ENCODE measurements around the gene STUB1. TPM values are rescaled to one million over a fixed set of nuclear protein-coding genes. Genes with fewer than 3 reads are reported as not detected.
A peak's percentile ranks its signal among the peaks of the same experiment; 100 is the strongest.

Gene STUB1
- total and polyA plus RNA-seq, 12 donors: 121 to 339 (median 190) TPM

- Histone ChIP-seq H3K4me1 (replicated peaks in 1 of 2) (peaks cover 12 to 13% of the 10 kb centered on the region in 2 donors), H3K27ac (no peak overlapping the region), H3K4me3 (no peak overlapping the region), H3K36me3 (replicated peaks in 1 of 2) (peaks cover 0 to 4% of the 10 kb centered on the region in 2 donors), H3K27me3 (no peaks in the 10 kb centered on the region), H3K9me3 (replicated peaks in 1 of 3) (no peaks in the 10 kb centered on the region)
- TF ChIP-seq CTCF (IDR thresholded peaks at IDR 0.05) (no peak), POLR2A (IDR thresholded peaks at IDR 0.05) (no peak)
- 96 to 100% (median 96%) methylated on average over 3 to 19 of the region's 19 CpGs; no CpG with 5 or more reads in 1 of the 4 donors for WGBS, 4 donors
- DNase-seq: no peak
- intact Hi-C loops (cut with DNase I): no loop called here
These were observed 18.1 kb upstream of the STUB1 start for GRCh38 chr16:662095-662494.

DNA sequence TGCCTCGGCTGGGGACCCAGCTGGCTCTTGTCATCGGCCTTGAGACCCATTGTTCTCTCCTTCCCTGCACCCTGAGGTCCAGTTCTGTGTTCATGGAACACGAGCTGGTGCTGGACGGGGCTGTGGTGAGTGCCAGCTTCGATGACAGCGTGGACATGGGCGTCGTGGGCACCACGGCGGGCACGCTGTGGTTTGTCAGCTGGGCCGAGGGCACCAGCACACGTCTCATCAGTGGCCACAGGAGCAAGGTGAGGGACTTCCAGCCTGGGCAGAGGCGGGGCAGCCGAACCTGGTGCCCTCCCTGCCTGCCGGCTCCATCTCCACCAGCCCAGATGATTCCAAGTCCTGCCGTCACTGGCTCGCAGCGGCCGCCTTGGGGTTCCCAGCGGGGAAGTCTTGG is 17.6 kb upstream of the STUB1 start:
- intact Hi-C loops (cut with DNase I): no loop called here
- no peak for DNase-seq
- Histone ChIP-seq H3K36me3 (replicated peaks in 1 of 2) (peaks cover 0 to 4% of the 10 kb centered on the region in 2 donors), H3K27me3 (no peaks in the 10 kb centered on the region), H3K9me3 (replicated peaks in 1 of 3) (no peaks in the 10 kb centered on the region), H3K4me3 (no peak overlapping the region), H3K4me1 (replicated peaks in 1 of 2) (peaks cover 12 to 18% of the 10 kb centered on the region in 2 donors), H3K27ac (no peak overlapping the region)
- TF ChIP-seq POLR2A (IDR thresholded peaks at IDR 0.05): no peak
- 90 to 96% (median 93%) methylated on average over 9 to 21 of the region's 21 CpGs for WGBS, 4 donors

GRCh38 chr16:666572-666971 is 13.6 kb upstream of the STUB1 start:
- WGBS, 4 donors: 88 to 94% (median 90%) methylated on average over 11 to 13 of the region's 13 CpGs
- TF ChIP-seq CTCF (IDR thresholded peaks at IDR 0.05): no peak
- TF ChIP-seq POLR2A (IDR thresholded peaks at IDR 0.05): no peak
- H3K4me1 ChIP-seq (replicated peaks in 1 of 2): peaks cover 7 to 18% of the 10 kb centered on the region in 2 donors
- H3K36me3 ChIP-seq (replicated peaks in 1 of 2): peaks cover 0 to 22% of the 10 kb centered on the region in 2 donors
- H3K27me3 ChIP-seq: no peaks in the 10 kb centered on the region
- no peak overlapping the region for H3K4me3 ChIP-seq
- intact Hi-C loops (cut with DNase I): loop anchor here in 1 of 2 donors (5.0 kb wide), 1 partner anchor 84 kb away; no protein-coding TSS in a partner anchor
- no peaks in the 10 kb centered on the region for H3K9me3 ChIP-seq (replicated peaks in 1 of 3)
- no peak for DNase-seq
- peak overlapping the region in 1 of 5 donors; percentile 81 for H3K27ac ChIP-seq

GRCh38 chr16:667113-667779 is 13.0 kb upstream of the STUB1 start:
- WGBS, 4 donors: 82 to 84% (median 83%) methylated on average over 16 to 22 of the region's 22 CpGs
- peak overlapping the region in 1 of 4 donors; percentile 87 for H3K4me3 ChIP-seq

More at GRCh38 chr16:667113-667779, 13.0 kb upstream of the STUB1 start:
- no peaks in the 10 kb centered on the region for H3K9me3 ChIP-seq (replicated peaks in 1 of 3)
- peaks cover 7 to 18% of the 10 kb centered on the region in 2 donors for H3K4me1 ChIP-seq (replicated peaks in 1 of 2)
- no peak for DNase-seq
- H3K27ac ChIP-seq: peak overlapping the region in 3 of 5 donors; percentile 47 to 93 (median 81)
- no peaks in the 10 kb centered on the region for H3K27me3 ChIP-seq
- no peak for TF ChIP-seq POLR2A (IDR thresholded peaks at IDR 0.05)
- no peak for TF ChIP-seq CTCF (IDR thresholded peaks at IDR 0.05)
- intact Hi-C loops (cut with DNase I): loop anchor here in 1 of 2 donors (5.0 kb wide), 1 partner anchor 85 kb away; no protein-coding TSS in a partner anchor
- peaks cover 0 to 29% of the 10 kb centered on the region in 2 donors for H3K36me3 ChIP-seq (replicated peaks in 1 of 2)

Measured in adrenal gland (tissue), 12 donors.